ENCODE data around the gene PPP6C. TPM values are rescaled to one million over a fixed set of nuclear protein-coding genes. Genes with fewer than 3 reads are reported as not detected.

The PPP6C gene
- total RNA-seq, 2 donors from 2014 or later: 48.2 to 54.7 TPM

- H3K4me1 ChIP-seq: no peaks in the 10 kb centered on the region
- TF ChIP-seq CTCF (IDR thresholded peaks at IDR 0.05): no peak
- no peak for DNase-seq
- no peak overlapping the region for H3K9ac ChIP-seq (ENCODE audit: low read depth in 2 of 2, low read length in 2 of 2)
- no peak overlapping the region for H3K4me3 ChIP-seq
- no peak overlapping the region for H3K27ac ChIP-seq
- no peaks in the 10 kb centered on the region for H3K36me3 ChIP-seq
- H3K27me3 ChIP-seq: no peaks in the 10 kb centered on the region
- H3K9me3 ChIP-seq: no peaks in the 10 kb centered on the region
- intact Hi-C loops (cut with DNase I): no loop called here
Observed at GRCh38 chr9:125133403-125134329, 55.9 kb downstream of the PPP6C start.

GRCh38 chr9:125131778-125132177, 57.8 kb downstream of the PPP6C start:
- no peak overlapping the region for H3K9ac ChIP-seq (ENCODE audit: low read depth in 2 of 2, low read length in 2 of 2)
- no peaks in the 10 kb centered on the region for H3K4me1 ChIP-seq
- H3K36me3 ChIP-seq: no peaks in the 10 kb centered on the region
- H3K4me3 ChIP-seq: no peak overlapping the region
- no peaks in the 10 kb centered on the region for H3K27me3 ChIP-seq
- H3K27ac ChIP-seq: no peak overlapping the region
- H3K9me3 ChIP-seq: no peaks in the 10 kb centered on the region
- no peak for DNase-seq
- intact Hi-C loops (cut with DNase I): no loop called here
- no peak for TF ChIP-seq CTCF (IDR thresholded peaks at IDR 0.05)

GRCh38 chr9:125126019-125126746, 63.4 kb downstream of the PPP6C start:
- intact Hi-C loops (cut with DNase I): no loop called here
- Histone ChIP-seq H3K9ac (ENCODE audit: low read depth in 2 of 2, low read length in 2 of 2) (no peak overlapping the region), H3K4me1 (no peaks in the 10 kb centered on the region), H3K27ac (no peak overlapping the region), H3K4me3 (no peak overlapping the region), H3K27me3 (no peaks in the 10 kb centered on the region), H3K9me3 (no peaks in the 10 kb centered on the region), H3K36me3 (no peaks in the 10 kb centered on the region)
- TF ChIP-seq CTCF (IDR thresholded peaks at IDR 0.05): no peak
- peak; percentile 66 for DNase-seq

GRCh38 chr9:125125523-125125922, 64.1 kb downstream of the PPP6C start:
- DNase-seq: no peak
- no peak overlapping the region for H3K4me3 ChIP-seq
- H3K4me1 ChIP-seq: no peaks in the 10 kb centered on the region
- TF ChIP-seq CTCF (IDR thresholded peaks at IDR 0.05): no peak
- intact Hi-C loops (cut with DNase I): no loop called here
- H3K9me3 ChIP-seq: no peaks in the 10 kb centered on the region
- H3K27ac ChIP-seq: no peak overlapping the region
- no peaks in the 10 kb centered on the region for H3K36me3 ChIP-seq
- H3K9ac ChIP-seq (ENCODE audit: low read depth in 2 of 2, low read length in 2 of 2): no peak overlapping the region
- no peaks in the 10 kb centered on the region for H3K27me3 ChIP-seq

- Histone ChIP-seq H3K27me3 (no peaks in the 10 kb centered on the region), H3K36me3 (no peaks in the 10 kb centered on the region), H3K27ac (no peak overlapping the region), H3K9ac (ENCODE audit: low read depth in 2 of 2, low read length in 2 of 2) (no peak overlapping the region), H3K4me3 (no peak overlapping the region), H3K4me1 (no peaks in the 10 kb centered on the region), H3K9me3 (no peaks in the 10 kb centered on the region)
- no peak for TF ChIP-seq CTCF (IDR thresholded peaks at IDR 0.05)
- no peak for DNase-seq
- intact Hi-C loops (cut with DNase I): no loop called here
Observed at GRCh38 chr9:125121146-125121545, 68.5 kb downstream of the PPP6C start.

Data from colonic mucosa (tissue), 4 donors.